ENCODE measurements around the gene PPP6R2.

DNA sequence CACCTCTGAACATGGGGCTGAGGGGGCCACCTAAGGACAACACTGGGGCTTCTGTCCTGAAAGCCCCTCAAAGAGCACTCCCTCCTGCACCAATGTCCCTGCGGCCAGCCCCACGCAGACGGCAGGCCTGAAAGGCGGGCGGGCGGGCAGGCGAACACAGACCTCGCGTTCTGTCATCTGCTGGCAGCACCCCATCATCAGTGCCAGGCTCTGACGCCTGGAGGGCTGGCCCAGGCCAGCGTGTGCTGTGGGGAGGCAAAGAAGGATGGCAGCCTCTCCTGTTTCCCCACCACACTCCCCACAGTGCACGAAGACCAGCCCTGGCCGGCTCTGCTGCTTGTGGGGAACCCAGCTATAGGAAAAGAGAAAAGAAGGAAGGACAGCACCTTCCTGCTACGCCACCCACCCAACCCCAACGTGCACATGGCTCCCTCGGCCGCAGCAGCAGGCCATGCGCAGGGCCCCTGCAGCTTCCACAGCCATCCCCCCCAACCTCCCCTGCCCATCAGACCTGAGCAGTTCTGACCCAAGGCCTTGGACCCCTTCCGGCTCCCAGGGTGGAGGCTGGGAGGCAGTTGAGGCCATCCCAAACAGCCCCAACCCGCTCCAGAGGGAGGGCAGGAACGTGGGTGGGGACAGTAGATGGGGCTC lies 128.2 kb downstream of the PPP6R2 start:
- no peak for TF ChIP-seq RBM34 (IDR thresholded peaks at IDR 0.05; ENCODE audit: borderline replicate concordance, insufficient read depth, low read length)
- no peak for TF ChIP-seq EZH2 (IDR thresholded peaks at IDR 0.05; ENCODE audit: borderline replicate concordance, low read depth, low read length)
- TF ChIP-seq POLR2A (conservative IDR thresholded peaks at IDR 0.05), result no peak
- TF ChIP-seq, protein P1, sequence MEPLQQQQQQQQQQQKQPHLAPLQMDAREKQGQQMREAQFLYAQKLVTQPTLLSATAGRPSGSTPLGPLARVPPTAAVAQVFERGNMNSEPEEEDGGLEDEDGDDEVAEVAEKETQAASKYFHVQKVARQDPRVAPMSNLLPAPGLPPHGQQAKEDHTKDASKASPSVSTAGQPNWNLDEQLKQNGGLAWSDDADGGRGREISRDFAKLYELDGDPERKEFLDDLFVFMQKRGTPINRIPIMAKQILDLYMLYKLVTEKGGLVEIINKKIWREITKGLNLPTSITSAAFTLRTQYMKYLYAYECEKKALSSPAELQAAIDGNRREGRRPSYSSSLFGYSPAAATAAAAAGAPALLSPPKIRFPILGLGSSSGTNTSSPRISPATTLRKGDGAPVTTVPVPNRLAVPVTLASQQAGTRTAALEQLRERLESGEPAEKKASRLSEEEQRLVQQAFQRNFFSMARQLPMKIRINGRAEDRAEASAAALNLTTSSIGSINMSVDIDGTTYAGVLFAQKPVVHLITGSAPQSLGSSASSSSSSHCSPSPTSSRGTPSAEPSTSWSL (CRISPR knock-in tag; IDR thresholded peaks at IDR 0.05; ENCODE audit: borderline replicate concordance), result no peak
- TF ChIP-seq DLX4 (CRISPR knock-in tag; IDR thresholded peaks at IDR 0.05), result no peak
- TF ChIP-seq BCL6 (CRISPR knock-in tag; IDR thresholded peaks at IDR 0.05), result no peak
